RWPE2 (cell line): ENCODE data around the gene DNMT3A.

ENCODE experiments used
- ATAC-seq: fragments of 200-7000 bp; cut with Tn5 transposase; 3 replicates; pipeline ENCODE4 v1.9.1; 2021; ENCODE audit warnings: low read depth
- DNase-seq: peaks from one replicate; pipeline ENCODE4 v3.0.0-alpha.2; 2020; ENCODE audit warnings: low spot score
- H3K27ac ChIP-seq: fragments of 450-650 bp; 2 replicates; pipeline ENCODE4 v1.5.1; 2017; ENCODE audit warnings: mild to moderate bottlenecking; ENCODE audit not compliant: poor library complexity, severe bottlenecking
- H3K27me3 ChIP-seq: fragments of 250-450 bp; sonication (Bioruptor Pico); 2 replicates; pipeline ENCODE4 v1.5.1; 2021; ENCODE audit warnings: mild to moderate bottlenecking, moderate library complexity; ENCODE audit not compliant: insufficient read depth, poor library complexity, severe bottlenecking
- H3K36me3 ChIP-seq: fragments of 250-450 bp; sonication (Bioruptor Pico); 2 replicates; pipeline ENCODE4 v1.5.1; 2020; ENCODE audit warnings: low read depth, mild to moderate bottlenecking, moderate library complexity
- H3K4me1 ChIP-seq: fragments of 250-450 bp; sonication (Bioruptor Pico); 2 replicates; pipeline ENCODE4 v1.5.1; 2021; ENCODE audit warnings: mild to moderate bottlenecking, moderate library complexity; ENCODE audit not compliant: insufficient read depth, poor library complexity, severe bottlenecking
- H3K4me3 ChIP-seq: fragments of 250-450 bp; sonication (Bioruptor Pico); 2 replicates; pipeline ENCODE4 v1.5.1; 2021; ENCODE audit warnings: mild to moderate bottlenecking, moderate library complexity; ENCODE audit not compliant: severe bottlenecking
- H3K9me3 ChIP-seq: fragments of 250-450 bp; sonication (Bioruptor Pico); 2 replicates; pipeline ENCODE4 v1.5.1; 2021; ENCODE audit warnings: mild to moderate bottlenecking, moderate library complexity; ENCODE audit not compliant: severe bottlenecking
- CTCF ChIP-seq: fragments of 450-650 bp; IDR thresholded peaks from one replicate; pipeline ENCODE4 v1.5.1; 2017; ENCODE audit warnings: mild to moderate bottlenecking, moderate library complexity; ENCODE audit not compliant: poor library complexity, severe bottlenecking

Gene DNMT3A

GRCh38 chr2:25306777-25307368 lies 34.9 kb downstream of the DNMT3A start:
- Histone ChIP-seq H3K36me3 (no peaks in the 10 kb centered on the region), H3K4me3 (no peak overlapping the region), H3K27ac (no peak overlapping the region), H3K27me3 (no peaks in the 10 kb centered on the region), H3K9me3 (no peaks in the 10 kb centered on the region), H3K4me1 (peaks cover 1% of the 10 kb centered on the region)
- ATAC-seq (no peak), DNase-seq (no peak)
- no peak for TF ChIP-seq CTCF

- H3K9me3 ChIP-seq = no peaks in the 10 kb centered on the region
- TF ChIP-seq CTCF = no peak
- peaks cover 9% of the 10 kb centered on the region for H3K4me1 ChIP-seq
- no peaks in the 10 kb centered on the region for H3K36me3 ChIP-seq
- ATAC-seq = no peak
- no peak overlapping the region for H3K27ac ChIP-seq
- DNase-seq = no peak
- H3K4me3 ChIP-seq = no peak overlapping the region
- no peaks in the 10 kb centered on the region for H3K27me3 ChIP-seq
Observed at GRCh38 chr2:25305775-25306174, 36.0 kb downstream of the DNMT3A start.

GRCh38 chr2:25304826-25305596 lies 36.7 kb downstream of the DNMT3A start:
- Histone ChIP-seq H3K27me3 (no peaks in the 10 kb centered on the region), H3K9me3 (no peaks in the 10 kb centered on the region), H3K36me3 (no peaks in the 10 kb centered on the region), H3K4me3 (no peak overlapping the region), H3K4me1 (peaks cover 9% of the 10 kb centered on the region), H3K27ac (no peak overlapping the region)
- ATAC-seq (no peak), DNase-seq (no peak)
- TF ChIP-seq CTCF = no peak

- Histone ChIP-seq H3K36me3 (no peaks in the 10 kb centered on the region), H3K9me3 (no peaks in the 10 kb centered on the region), H3K27me3 (no peaks in the 10 kb centered on the region), H3K4me3 (no peak overlapping the region), H3K4me1 (peaks cover 9% of the 10 kb centered on the region), H3K27ac (no peak overlapping the region)
- ATAC-seq = no peak
- no peak for TF ChIP-seq CTCF
- no peak for DNase-seq
Observed at GRCh38 chr2:25304321-25304720, 37.4 kb downstream of the DNMT3A start.

GRCh38 chr2:25303633-25304236 lies 38.0 kb downstream of the DNMT3A start:
- no peak for DNase-seq
- Histone ChIP-seq H3K27me3 (no peaks in the 10 kb centered on the region), H3K4me1 (peaks cover 9% of the 10 kb centered on the region), H3K4me3 (no peak overlapping the region), H3K9me3 (no peaks in the 10 kb centered on the region), H3K36me3 (no peaks in the 10 kb centered on the region), H3K27ac (no peak overlapping the region)
- ATAC-seq = no peak
- no peak for TF ChIP-seq CTCF
